Caco-2 (cell line): Measurements from ENCODE around the gene COTL1. TPM values are rescaled to one million over a fixed set of nuclear protein-coding genes. Genes with fewer than 3 reads are reported as not detected.
"Not testable (repeated sequence)": the region's sequence is repeated elsewhere in the genome, so short reads cannot be mapped to it uniquely, and the experiment has no call there.

Experiments used
- BruUV-seq: library from RNA; stranded (reverse); fragments of 400-500 nt; replicated peaks from 2 replicates; lab custom pipeline; 2021; lab: Mats Ljungman, UMichigan
- CTCF ChIA-PET: fragments of 300-600 bp; sonication (Branson Sonifier 250); formaldehyde crosslinking; loops from one replicate; lab custom pipeline; 2022; ENCODE audit warnings: antibody characterized with exemption; lab: Charles Lee
- POLR2A ChIA-PET: fragments of 300-600 bp; sonication (Branson Sonifier 250); formaldehyde crosslinking; loops from one replicate; lab custom pipeline; 2022; ENCODE audit warnings: antibody characterized with exemption; lab: Charles Lee
- DNase-seq, 2 experiments: peaks; one replicate each; pipeline versions ENCODE4 v3.0.0 to v3.0.0-alpha.2; 2020 to 2022
- H3K27me3 ChIP-seq: replicated peaks from 2 replicates; pipeline ENCODE4 v1.6.0; 2011; ENCODE audit warnings: low read length; ENCODE audit not compliant: control insufficient read depth, insufficient read depth
- H3K36me3 ChIP-seq: 2 replicates; pipeline ENCODE4 v1.5.1; 2011; ENCODE audit warnings: low read length; ENCODE audit not compliant: control insufficient read depth, insufficient read depth
- H3K4me1 ChIP-seq: fragments of 250-450 bp; sonication (Bioruptor Pico); 2 replicates; pipeline ENCODE4 v1.5.1; 2020; ENCODE audit warnings: mild to moderate bottlenecking
- H3K4me3 ChIP-seq: 2 replicates; pipeline ENCODE4 v1.5.1; 2011; ENCODE audit warnings: low read depth, mild to moderate bottlenecking, control low read depth, low read length
- H3K9me3 ChIP-seq: fragments of 250-450 bp; sonication (Bioruptor Pico); 2 replicates; pipeline ENCODE4 v1.5.1; 2020; ENCODE audit warnings: mild to moderate bottlenecking, moderate library complexity
- H3K27ac Mint-ChIP-seq: one replicate; pipeline ENCODE4 v1.8.0; 2022; ENCODE audit warnings: mixed read lengths; ENCODE audit not compliant: unreplicated experiment
- H3K27me3 Mint-ChIP-seq: one replicate; pipeline ENCODE4 v1.8.0; 2022; ENCODE audit warnings: mixed read lengths; ENCODE audit not compliant: insufficient read depth, unreplicated experiment
- H3K36me3 Mint-ChIP-seq: one replicate; pipeline ENCODE4 v1.8.0; 2022; ENCODE audit warnings: mild to moderate bottlenecking, mixed read lengths; ENCODE audit not compliant: insufficient read depth, unreplicated experiment
- H3K4me1 Mint-ChIP-seq: one replicate; pipeline ENCODE4 v1.8.0; 2022; ENCODE audit warnings: low read depth, mixed read lengths; ENCODE audit not compliant: unreplicated experiment
- H3K4me3 Mint-ChIP-seq: one replicate; pipeline ENCODE4 v1.8.0; 2022; ENCODE audit warnings: mild to moderate bottlenecking, moderate library complexity, mixed read lengths; ENCODE audit not compliant: unreplicated experiment
- H3K9me3 Mint-ChIP-seq: one replicate; pipeline ENCODE4 v1.8.0; 2022; ENCODE audit warnings: mixed read lengths; ENCODE audit not compliant: unreplicated experiment
- CTCF ChIP-seq, 2 experiments: fragments of 200-600 bp in 1 of 2; IDR thresholded peaks; 1 replicate in 1 of 2; 2 replicates in 1 of 2; pipeline versions ENCODE4 v1.5.1 to v1.8.0; 2011 to 2022; ENCODE audit warnings: antibody characterized with exemption in 1 of 2, control low read depth in 1 of 2, inconsistent platforms in 1 of 2, low read depth in 1 of 2, low read length in 1 of 2, mild to moderate bottlenecking in 1 of 2, moderate library complexity in 1 of 2; ENCODE audit not compliant: insufficient read depth in 1 of 2, severe bottlenecking in 1 of 2, unreplicated experiment in 1 of 2
- intact Hi-C: fragments of 100-400 bp; cut with micrococcal nuclease; formaldehyde crosslinking; loops from one replicate; pipeline ENCODE4 v1.10.0; 2022; ENCODE audit not compliant: unreplicated experiment
- total RNA-seq: library from RNA; stranded (reverse); gene quantifications from 2 replicates; pipeline ENCODE4 v1.2.3, GENCODE V29; 2022

COTL1 gene
- total RNA-seq, 1 experiment from 2014 or later: 434 TPM

DNA sequence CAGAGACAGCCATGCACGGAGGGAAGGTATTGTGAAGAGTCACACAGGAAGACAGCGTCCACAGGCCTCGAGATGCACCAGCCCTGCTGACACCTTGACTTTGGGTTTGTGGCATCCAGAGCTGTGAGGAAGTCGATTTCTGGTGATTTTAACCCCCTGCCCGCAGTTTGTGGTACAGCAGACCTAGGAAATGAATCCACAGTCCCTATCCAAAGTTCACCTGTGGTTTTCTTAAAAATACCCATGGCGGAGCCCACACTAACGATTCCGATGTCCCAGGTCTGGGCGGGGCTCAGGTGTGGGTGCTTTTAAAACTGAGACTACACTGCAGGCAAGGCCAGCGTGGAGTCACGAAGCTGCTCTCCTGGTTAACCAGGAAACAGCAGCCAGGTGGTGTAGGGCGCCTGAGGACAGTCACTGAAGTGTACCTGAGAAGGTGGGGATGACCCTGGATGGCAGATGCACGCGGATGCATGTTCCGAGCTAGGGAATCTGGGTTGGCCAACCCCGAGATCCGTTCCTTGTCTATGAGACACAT is 99.0 kb downstream of the COTL1 start:
- CTCF ChIA-PET: interaction anchor here (0.6 to 1.2 kb wide), 2 partner anchors 13 to 97 kb away, joined by 3 read pairs; no protein-coding TSS in a partner anchor
- Histone ChIP-seq H3K4me3 (no peak overlapping the region), H3K4me1 (peaks cover 31% of the 10 kb centered on the region), H3K36me3 (no peaks in the 10 kb centered on the region), H3K9me3 (no peaks in the 10 kb centered on the region), H3K27me3 (no peaks in the 10 kb centered on the region)
- BruUV-seq: no TSS peak
- H3K4me1 Mint-ChIP-seq: peaks cover 29% of the 10 kb centered on the region
- intact Hi-C loops: no loop called here
- DNase-seq: peak in 1 of 2 experiments; percentile 55
- no peak overlapping the region for H3K27ac Mint-ChIP-seq
- no peaks in the 10 kb centered on the region for H3K9me3 Mint-ChIP-seq
- peaks cover 11% of the 10 kb centered on the region for H3K36me3 Mint-ChIP-seq
- TF ChIP-seq CTCF (IDR thresholded peaks at IDR 0.05; ENCODE audit: insufficient read depth in 1 of 2, low read depth in 1 of 2, low read length in 1 of 2, severe bottlenecking in 1 of 2, unreplicated experiment in 1 of 2): no peak
- no peaks in the 10 kb centered on the region for H3K27me3 Mint-ChIP-seq
- POLR2A ChIA-PET: no interaction called here
- no peak overlapping the region for H3K4me3 Mint-ChIP-seq

- peaks cover 36% of the 10 kb centered on the region for H3K4me1 ChIP-seq
- H3K4me3 ChIP-seq, BruUV-seq, H3K4me3 Mint-ChIP-seq, H3K9me3 ChIP-seq, H3K27me3 Mint-ChIP-seq, intact Hi-C loops, DNase-seq, H3K9me3 Mint-ChIP-seq, H3K27me3 ChIP-seq, H3K27ac Mint-ChIP-seq, POLR2A ChIA-PET, H3K36me3 ChIP-seq: not testable (repeated sequence)
- CTCF ChIA-PET: interaction anchor here (1.2 kb wide), 1 partner anchor 12 kb away, joined by 3 read pairs; no protein-coding TSS in a partner anchor
- Mint-ChIP-seq H3K36me3 (peaks cover 10% of the 10 kb centered on the region), H3K4me1 (peaks cover 35% of the 10 kb centered on the region)
Observed at GRCh38 chr16:84518220-84518619, 99.7 kb downstream of the COTL1 start.

DNA sequence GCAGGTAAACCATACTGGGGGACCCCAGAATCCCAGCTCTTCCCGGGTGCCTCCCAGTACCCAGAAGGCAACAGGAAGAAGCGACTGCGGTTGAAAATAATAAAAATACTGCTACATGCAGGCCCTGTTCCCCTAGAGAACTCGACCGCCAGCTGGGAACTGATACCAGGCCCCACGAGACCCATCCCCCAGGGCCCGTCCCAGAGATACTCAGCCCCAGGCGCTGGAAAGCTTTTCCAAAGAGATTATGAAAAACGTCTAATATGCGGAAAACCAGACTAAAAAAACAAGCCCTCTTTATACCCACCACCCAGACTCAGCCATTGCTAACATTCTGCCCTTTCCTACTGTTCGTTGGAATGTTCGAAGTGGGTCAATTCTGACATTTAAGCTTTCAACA is 100.5 kb downstream of the COTL1 start:
- Mint-ChIP-seq H3K27ac (no peak overlapping the region), H3K36me3 (peaks cover 6% of the 10 kb centered on the region), H3K4me3 (no peak overlapping the region), H3K9me3 (no peaks in the 10 kb centered on the region), H3K4me1 (peaks cover 39% of the 10 kb centered on the region), H3K27me3 (no peaks in the 10 kb centered on the region)
- no TSS peak for BruUV-seq
- no peak for TF ChIP-seq CTCF (IDR thresholded peaks at IDR 0.05; ENCODE audit: insufficient read depth in 1 of 2, low read depth in 1 of 2, low read length in 1 of 2, severe bottlenecking in 1 of 2, unreplicated experiment in 1 of 2)
- Histone ChIP-seq H3K27me3 (no peaks in the 10 kb centered on the region), H3K4me3 (no peak overlapping the region), H3K9me3 (no peaks in the 10 kb centered on the region), H3K4me1 (peaks cover 41% of the 10 kb centered on the region), H3K36me3 (no peaks in the 10 kb centered on the region)
- CTCF ChIA-PET: no interaction called here
- no peak for DNase-seq
- intact Hi-C loops: no loop called here
- POLR2A ChIA-PET: no interaction called here

Other genes with a start within 250 kb of the COTL1 start
- gene ATP2C2, start 249.5 kb downstream of the COTL1 start, total RNA-seq: 45.7 and 47.0 TPM in 2 replicates
- 30.9 and 32.7 TPM in 2 replicates for gene MEAK7, start 113.4 kb downstream of the COTL1 start, total RNA-seq
- 67.6 and 70.2 TPM in 2 replicates for gene KLHL36, start 30.4 kb upstream of the COTL1 start, total RNA-seq
- gene USP10, start 81.9 kb upstream of the COTL1 start, total RNA-seq: 144 and 147 TPM in 2 replicates
- 4.0 and 4.2 TPM in 2 replicates for gene CRISPLD2, start 201.9 kb upstream of the COTL1 start, total RNA-seq